BLaER1 treated with 17β-estradiol and CSF1 and Interleukin-3, amounts not matched to agents 10 nM and 100 nM (cell line): ENCODE measurements around the gene TENM4.
A peak's percentile ranks its signal among the peaks of the same experiment; 100 is the strongest.
"Not testable (repeated sequence)": the region's sequence is repeated elsewhere in the genome, so short reads cannot be mapped to it uniquely, and the experiment has no call there.

ENCODE experiments used
- H3K27ac ChIP-seq, 11 experiments: shearing (Covaris generic); formaldehyde crosslinking; 2 replicates each; pipeline ENCODE4 v1.8.1; 2022
- H3K27me3 ChIP-seq, 11 experiments: shearing (Covaris generic); formaldehyde crosslinking; 2 replicates each; pipeline ENCODE4 v1.8.1; 2022
- H3K36me3 ChIP-seq, 11 experiments: shearing (Covaris generic); formaldehyde crosslinking; 2 replicates each; pipeline ENCODE4 v1.8.1; 2022
- H3K4me1 ChIP-seq, 10 experiments: shearing (Covaris generic); formaldehyde crosslinking; 2 replicates each; pipeline ENCODE4 v1.8.1; 2022
- H3K4me2 ChIP-seq, 11 experiments: shearing (Covaris generic); formaldehyde crosslinking; 2 replicates each; pipeline ENCODE4 v1.8.1; 2022
- H3K4me3 ChIP-seq, 10 experiments: shearing (Covaris generic); formaldehyde crosslinking; 2 replicates each; pipeline ENCODE4 v1.8.1; 2022
- H3K9ac ChIP-seq, 11 experiments: shearing (Covaris generic); formaldehyde crosslinking; 2 replicates each; pipeline ENCODE4 v1.8.1; 2022
- H3K9me3 ChIP-seq, 11 experiments: shearing (Covaris generic); formaldehyde crosslinking; replicated peaks in 1 of 11; 2 replicates each; pipeline ENCODE4 v1.8.1; 2022
- H4K20me1 ChIP-seq, 11 experiments: shearing (Covaris generic); formaldehyde crosslinking; 2 replicates each; pipeline ENCODE4 v1.8.1; 2022
- Cebpa-rat ChIP-seq, 11 experiments: shearing (Covaris generic); IDR thresholded peaks; 2 replicates each; pipeline ENCODE4 v1.8.1; 2022

The TENM4 gene

DNA sequence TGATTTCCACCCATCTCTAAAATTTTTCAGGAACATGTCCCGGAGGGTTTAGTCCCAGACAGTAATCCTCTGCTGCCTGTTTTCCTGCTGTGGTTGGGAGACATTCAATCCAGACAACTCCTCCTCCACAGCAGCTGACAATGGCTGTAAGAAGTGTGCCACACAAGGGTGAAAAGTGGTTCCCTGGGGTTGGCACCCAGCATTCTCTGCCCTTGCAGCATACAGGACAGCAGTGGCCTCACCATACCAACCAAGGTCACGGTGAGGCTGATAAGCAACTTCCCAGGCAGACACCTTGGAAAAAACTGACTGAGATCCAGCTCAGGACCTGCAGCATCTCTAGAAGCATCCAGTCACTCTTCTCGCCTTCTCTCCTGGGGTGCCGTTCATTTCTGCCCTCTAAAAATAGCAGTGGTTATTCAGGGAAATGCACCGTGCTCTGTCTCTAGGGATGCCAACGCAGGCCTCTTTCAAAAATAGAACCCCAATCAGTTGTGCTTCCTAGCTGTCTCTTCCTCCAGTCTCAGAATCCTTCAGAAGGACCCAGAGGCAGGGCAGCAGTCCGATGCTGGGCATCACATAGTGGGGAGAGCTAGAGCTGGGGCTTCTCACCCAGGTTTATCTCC is 241.0 kb downstream of the TENM4 start:
- Histone ChIP-seq H3K27ac (peak overlapping the region in 4 of 11 experiments; percentile 33 to 58 (median 53); a peak in 8 of 22 replicates), H3K4me2 (peak overlapping the region; percentile 19 to 97 (median 82); a peak in 21 of 22 replicates), H3K36me3 (peaks cover 0 to 12% (median 0%) of the 10 kb centered on the region in 11 experiments; a peak in 1 of 22 replicates), H3K4me3 (peak overlapping the region in 3 of 10 experiments; percentile 17 to 44 (median 20); a peak in 6 of 20 replicates), H3K9me3 (peaks cover 6 to 41% (median 21%) of the 10 kb centered on the region in 11 experiments; a peak in 19 of 22 replicates), H3K9ac (peak overlapping the region in 5 of 11 experiments; percentile 2 to 60 (median 55); a peak in 8 of 22 replicates), H4K20me1 (no peaks in the 10 kb centered on the region), H3K27me3 (no peaks in the 10 kb centered on the region), H3K4me1 (peaks cover 16 to 74% (median 53%) of the 10 kb centered on the region in 10 experiments)
- TF ChIP-seq Cebpa-rat (IDR thresholded peaks at IDR 0.05), result no peak

DNA sequence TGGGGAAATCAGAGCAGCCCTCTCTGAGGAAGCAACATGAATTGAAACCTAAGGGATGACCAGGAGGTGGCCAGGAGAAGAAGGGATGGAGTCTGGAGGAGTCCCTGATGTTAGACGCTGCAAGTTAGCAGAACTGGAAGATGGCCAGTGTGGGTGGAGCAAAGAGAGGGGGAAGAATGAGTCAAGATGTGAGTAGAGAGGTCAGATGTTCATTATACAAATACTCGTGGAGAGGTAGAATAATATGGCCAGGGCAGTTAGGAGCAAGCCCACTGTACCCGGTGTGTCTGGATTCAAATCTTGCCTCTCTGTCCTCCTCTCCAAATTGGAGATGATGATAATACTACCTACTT is 242.0 kb downstream of the TENM4 start:
- Histone ChIP-seq H4K20me1 (no peaks in the 10 kb centered on the region), H3K9me3 (peaks cover 3 to 42% (median 18%) of the 10 kb centered on the region in 11 experiments; a peak in 21 of 22 replicates), H3K36me3 (peaks cover 0 to 8% (median 0%) of the 10 kb centered on the region in 11 experiments; a peak in 1 of 22 replicates), H3K4me3 (no peak overlapping the region), H3K9ac (no peak overlapping the region), H3K27ac (no peak overlapping the region), H3K4me2 (peak overlapping the region in 8 of 11 experiments; percentile 74 to 97 (median 84); a peak in 16 of 22 replicates), H3K27me3 (no peaks in the 10 kb centered on the region), H3K4me1 (peaks cover 16 to 72% (median 53%) of the 10 kb centered on the region in 10 experiments)
- TF ChIP-seq Cebpa-rat (IDR thresholded peaks at IDR 0.05), result no peak

DNA sequence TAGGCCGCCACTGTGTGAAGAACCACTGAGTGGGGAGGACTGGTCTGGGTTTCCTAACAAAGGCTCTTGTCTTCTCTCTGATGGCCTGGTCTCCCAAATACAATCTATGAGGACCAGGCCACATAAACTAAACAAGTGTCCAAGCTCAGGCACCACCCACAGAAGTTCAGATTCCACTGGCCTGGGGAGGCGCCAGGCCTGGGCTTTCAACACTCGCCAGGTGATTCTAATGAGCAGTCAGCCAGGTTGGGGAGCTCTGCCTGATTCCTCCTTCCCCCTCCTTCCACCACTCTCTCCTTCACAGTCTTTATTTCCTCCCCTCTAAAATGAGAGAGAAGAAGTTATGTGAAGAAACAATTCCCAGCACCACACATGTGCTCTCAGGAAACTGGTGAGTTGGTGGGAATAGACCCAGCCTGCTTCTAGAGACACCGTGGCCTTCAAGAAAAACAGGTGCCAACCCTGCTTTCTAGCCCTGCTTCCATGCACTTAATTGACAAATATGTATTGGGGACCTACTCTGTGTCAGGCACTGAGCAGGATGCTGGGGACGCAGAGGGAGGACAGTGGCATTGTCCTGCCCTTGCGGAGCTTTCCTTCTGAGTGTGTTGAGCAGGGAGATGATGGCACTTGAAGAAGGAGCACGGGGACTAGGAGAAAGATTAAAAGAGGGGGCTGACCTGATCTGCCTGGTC is 242.5 kb downstream of the TENM4 start:
- Histone ChIP-seq H3K4me3 (no peak overlapping the region), H3K27me3 (no peaks in the 10 kb centered on the region), H3K4me2 (peak overlapping the region in 8 of 11 experiments; percentile 74 to 97 (median 84); a peak in 16 of 22 replicates), H3K9me3 (peaks cover 6 to 43% (median 21%) of the 10 kb centered on the region in 11 experiments; a peak in 21 of 22 replicates), H3K4me1 (peaks cover 16 to 69% (median 53%) of the 10 kb centered on the region in 10 experiments), H3K9ac (no peak overlapping the region), H3K27ac (no peak overlapping the region), H3K36me3 (peaks cover 0 to 12% (median 0%) of the 10 kb centered on the region in 11 experiments; a peak in 1 of 22 replicates), H4K20me1 (no peaks in the 10 kb centered on the region)
- no peak for TF ChIP-seq Cebpa-rat (IDR thresholded peaks at IDR 0.05)

DNA sequence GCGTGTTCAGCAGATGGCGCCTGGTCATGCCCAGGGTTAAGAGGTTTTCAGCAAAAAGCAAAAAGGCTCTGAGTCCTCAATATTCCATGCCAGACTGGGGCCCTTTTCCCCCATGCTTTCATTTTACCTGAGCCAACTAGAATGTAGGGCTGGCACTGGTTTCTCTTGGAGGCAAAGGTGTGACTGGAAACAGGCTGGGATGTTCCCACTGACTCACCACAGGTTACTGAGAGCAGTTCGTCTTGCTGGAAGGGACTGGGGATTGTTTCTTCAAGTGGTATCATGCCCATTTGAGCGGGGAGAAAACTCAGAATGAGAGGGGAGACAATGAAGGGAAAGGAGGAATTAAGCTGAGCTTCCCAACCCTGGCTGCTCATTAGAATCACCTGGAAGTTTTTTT is 243.9 kb downstream of the TENM4 start:
- H3K4me1 ChIP-seq, result peaks cover 16 to 56% (median 44%) of the 10 kb centered on the region in 10 experiments
- TF ChIP-seq Cebpa-rat (IDR thresholded peaks at IDR 0.05), result no peak
- H3K36me3 ChIP-seq, result peaks cover 0 to 14% (median 0%) of the 10 kb centered on the region in 11 experiments; a peak in 2 of 22 replicates
- H3K9me3 ChIP-seq, result peaks cover 7 to 49% (median 28%) of the 10 kb centered on the region in 11 experiments
- no peaks in the 10 kb centered on the region for H4K20me1 ChIP-seq
- peak overlapping the region in 3 of 11 experiments; percentile 5 to 97 (median 94); a peak in 1 of 22 replicates for H3K4me2 ChIP-seq
- no peak overlapping the region for H3K4me3 ChIP-seq
- no peak overlapping the region for H3K27ac ChIP-seq
- H3K9ac ChIP-seq, result no peak overlapping the region
- no peaks in the 10 kb centered on the region for H3K27me3 ChIP-seq

DNA sequence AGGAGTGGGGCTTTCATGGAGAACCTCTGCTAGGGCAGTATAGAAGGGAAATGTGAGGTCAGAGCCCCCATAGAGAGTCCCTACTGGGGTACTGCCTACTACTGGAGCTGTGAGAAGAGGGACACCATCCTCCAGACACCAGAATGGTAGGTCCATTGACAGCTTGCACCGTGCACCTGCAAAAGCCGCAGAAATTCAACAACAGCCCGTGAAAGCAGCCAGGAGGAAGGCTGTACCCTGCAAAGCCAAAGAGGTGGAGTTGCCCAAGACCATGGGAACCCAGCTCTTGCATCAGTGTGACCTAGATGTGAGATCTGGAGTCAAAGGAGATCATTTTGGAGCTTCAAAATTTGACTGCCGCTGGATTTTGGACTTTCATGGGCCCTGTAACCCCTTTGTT is 245.6 kb downstream of the TENM4 start:
- TF ChIP-seq Cebpa-rat (IDR thresholded peaks at IDR 0.05), result no peak
- Histone ChIP-seq H3K9ac (no peak overlapping the region), H3K27me3 (no peaks in the 10 kb centered on the region), H4K20me1 (no peaks in the 10 kb centered on the region), H3K9me3 (peaks cover 0 to 47% (median 28%) of the 10 kb centered on the region in 11 experiments; a peak in 21 of 22 replicates), H3K4me2 (no peak overlapping the region), H3K27ac (no peak overlapping the region), H3K36me3 (peaks cover 0 to 14% (median 0%) of the 10 kb centered on the region in 11 experiments; a peak in 2 of 22 replicates), H3K4me3 (no peak overlapping the region), H3K4me1 (peaks cover 14 to 39% (median 26%) of the 10 kb centered on the region in 10 experiments; a peak in 19 of 20 replicates)

DNA sequence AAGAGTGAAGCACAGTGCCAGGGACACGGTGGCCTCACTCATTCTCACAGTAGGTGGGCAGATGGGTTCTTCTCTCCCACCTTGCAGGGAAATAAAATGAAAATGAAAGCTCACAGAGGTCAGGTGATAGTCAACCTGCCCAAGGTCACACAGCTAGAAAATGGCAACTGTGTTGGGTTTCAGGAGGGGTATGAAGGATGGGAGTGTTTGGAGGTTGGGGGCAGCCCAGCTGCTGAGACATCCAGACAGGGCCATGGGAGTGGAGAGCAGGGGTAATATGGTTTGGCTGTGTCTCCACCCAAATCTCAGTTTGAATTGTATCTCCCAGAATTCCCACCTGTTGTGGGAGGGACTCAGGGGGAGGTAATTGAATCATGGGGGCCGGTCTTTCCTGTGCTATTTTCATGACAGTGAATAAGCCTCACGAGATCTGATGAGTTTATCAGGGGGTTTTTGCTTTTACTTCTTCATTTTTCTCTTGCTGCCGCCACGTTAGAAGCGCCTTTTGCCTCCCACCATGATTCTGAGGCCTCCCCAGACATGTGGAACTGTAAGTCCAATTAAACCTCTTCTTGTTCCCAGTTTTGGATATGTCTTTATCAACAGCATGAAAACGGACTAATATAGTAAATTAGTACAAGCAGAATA is 247.0 kb downstream of the TENM4 start:
- Histone ChIP-seq H3K27me3 (no peaks in the 10 kb centered on the region), H3K27ac (no peak overlapping the region), H3K36me3 (peaks cover 0 to 14% (median 0%) of the 10 kb centered on the region in 11 experiments; a peak in 2 of 22 replicates), H3K4me2 (no peak overlapping the region), H4K20me1 (no peaks in the 10 kb centered on the region), H3K4me1 (peaks cover 11 to 25% (median 18%) of the 10 kb centered on the region in 10 experiments; a peak in 18 of 20 replicates), H3K4me3 (no peak overlapping the region), H3K9me3 (peaks cover 0 to 53% (median 28%) of the 10 kb centered on the region in 11 experiments; a peak in 21 of 22 replicates), H3K9ac (no peak overlapping the region)
- TF ChIP-seq Cebpa-rat (IDR thresholded peaks at IDR 0.05), result no peak

DNA sequence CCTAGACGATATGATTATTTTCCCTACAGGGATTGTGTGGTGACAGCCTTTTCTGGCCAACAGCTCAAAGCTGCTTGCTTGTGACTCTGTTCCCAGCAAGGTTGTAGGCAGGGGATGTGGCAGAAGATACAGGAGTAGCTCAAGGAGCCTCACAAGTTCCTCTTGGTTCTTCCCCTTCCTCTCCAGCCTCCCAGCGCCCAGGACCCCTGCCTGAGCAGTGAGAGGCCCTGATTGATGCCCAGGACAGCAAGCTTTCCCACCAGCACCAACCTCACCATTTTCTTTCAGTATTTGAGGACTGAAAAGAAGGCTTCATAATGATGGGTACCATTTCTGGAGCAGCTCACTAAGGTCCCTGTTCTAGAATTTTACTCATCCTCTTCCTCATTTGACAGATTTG is 248.0 kb downstream of the TENM4 start:
- TF ChIP-seq Cebpa-rat (IDR thresholded peaks at IDR 0.05), result no peak
- Histone ChIP-seq H3K27ac (no peak overlapping the region), H3K27me3 (no peaks in the 10 kb centered on the region), H3K4me3 (no peak overlapping the region), H4K20me1 (no peaks in the 10 kb centered on the region), H3K9ac (no peak overlapping the region), H3K36me3 (peaks cover 0 to 14% (median 0%) of the 10 kb centered on the region in 11 experiments; a peak in 2 of 22 replicates), H3K4me1 (peaks cover 4 to 15% (median 12%) of the 10 kb centered on the region in 10 experiments; a peak in 13 of 20 replicates), H3K9me3 (peaks cover 4 to 63% (median 32%) of the 10 kb centered on the region in 11 experiments), H3K4me2 (no peak overlapping the region)

DNA sequence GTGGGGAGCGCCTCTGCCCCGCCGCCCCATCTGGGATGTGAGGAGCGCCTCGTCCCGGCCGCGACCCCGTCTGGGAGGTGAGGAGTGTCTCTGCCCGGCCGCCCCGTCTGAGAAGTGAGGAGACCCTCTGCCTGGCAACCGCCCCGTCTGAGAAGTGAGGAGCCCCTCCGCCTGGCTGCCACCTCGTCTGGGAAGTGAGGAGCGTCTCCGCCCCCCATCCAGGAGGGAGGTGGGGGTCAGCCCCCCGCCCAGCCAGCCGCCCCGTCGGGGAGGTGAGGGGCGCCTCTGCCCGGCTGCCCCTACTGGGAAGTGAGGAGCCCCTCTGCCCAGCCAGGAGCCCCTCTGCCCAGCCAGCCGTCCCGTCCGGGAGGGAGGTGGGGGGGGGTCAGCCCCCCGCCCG is 249.1 kb downstream of the TENM4 start:
- not testable (repeated sequence) for H3K4me3 ChIP-seq, H3K27me3 ChIP-seq, H3K4me2 ChIP-seq, H3K9ac ChIP-seq, H3K27ac ChIP-seq, H4K20me1 ChIP-seq
- peaks cover 0 to 14% (median 5%) of the 10 kb centered on the region in 10 experiments; a peak in 11 of 20 replicates for H3K4me1 ChIP-seq
- peaks cover 10 to 72% (median 39%) of the 10 kb centered on the region in 11 experiments for H3K9me3 ChIP-seq
- peaks cover 0 to 14% (median 3%) of the 10 kb centered on the region in 11 experiments; a peak in 3 of 22 replicates for H3K36me3 ChIP-seq

DNA sequence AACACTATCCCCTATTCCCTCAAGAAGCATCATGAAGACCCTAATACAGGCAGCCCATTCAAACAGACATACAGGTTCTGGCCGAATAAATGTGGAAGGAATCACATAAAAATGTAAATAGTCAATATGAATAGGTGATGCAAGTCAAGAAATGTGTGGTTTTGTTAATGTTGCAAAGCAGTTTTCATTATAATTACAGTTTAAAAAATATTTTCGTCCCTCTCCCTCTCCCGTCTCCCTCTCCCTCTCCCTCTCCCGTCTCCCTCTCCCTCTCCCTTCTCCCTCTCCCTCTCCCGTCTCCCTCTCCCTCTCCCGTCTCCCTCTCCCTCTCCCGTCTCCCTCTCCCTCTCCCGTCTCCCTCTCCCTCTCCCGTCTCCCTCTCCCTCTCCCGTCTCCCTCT is 250.3 kb downstream of the TENM4 start:
- Histone ChIP-seq H3K4me1 (peaks cover 0 to 14% (median 3%) of the 10 kb centered on the region in 10 experiments; a peak in 6 of 20 replicates), H3K9me3 (peaks cover 10 to 60% (median 33%) of the 10 kb centered on the region in 11 experiments)
- H3K4me2 ChIP-seq, H3K36me3 ChIP-seq, H3K9ac ChIP-seq, H3K4me3 ChIP-seq, H3K27me3 ChIP-seq, H3K27ac ChIP-seq, H4K20me1 ChIP-seq: not testable (repeated sequence)
